ENCODE results near the gene NRG3. TPM values are rescaled to one million over a fixed set of nuclear protein-coding genes. Genes with fewer than 3 reads are reported as not detected.

NRG3 gene
- total RNA-seq, 2 experiments from 2014 or later, result not detected

- Mint-ChIP-seq H3K36me3 (ENCODE audit: low read depth) (no peaks in the 10 kb centered on the region), H3K9me3 (ENCODE audit: low read depth) (peaks cover 3% of the 10 kb centered on the region), H3K27me3 (no peaks in the 10 kb centered on the region), H3K4me3 (no peak overlapping the region), H3K27ac (no peak overlapping the region), H3K4me1 (no peaks in the 10 kb centered on the region)
- POLR2A ChIA-PET, result no interaction called here
- CTCF ChIA-PET, result no interaction called here
- DNase-seq (no peak), ATAC-seq (no peak)
- intact Hi-C loops (cut with DNase I, micrococcal nuclease), result no loop called here
Observed at GRCh38 chr10:82390866-82391658, 516.1 kb downstream of the NRG3 start.

GRCh38 chr10:82391971-82392370 lies 517.0 kb downstream of the NRG3 start:
- Mint-ChIP-seq H3K36me3 (ENCODE audit: low read depth) (no peaks in the 10 kb centered on the region), H3K4me3 (no peak overlapping the region), H3K9me3 (ENCODE audit: low read depth) (peaks cover 3% of the 10 kb centered on the region), H3K27ac (no peak overlapping the region), H3K4me1 (no peaks in the 10 kb centered on the region), H3K27me3 (no peaks in the 10 kb centered on the region)
- ChIA-PET POLR2A (no interaction called here), CTCF (no interaction called here)
- ATAC-seq (no peak), DNase-seq (no peak)
- intact Hi-C loops (cut with DNase I, micrococcal nuclease), result no loop called here

- ChIA-PET POLR2A (no interaction called here), CTCF (no interaction called here)
- intact Hi-C loops (cut with DNase I, micrococcal nuclease), result no loop called here
- H3K9me3 Mint-ChIP-seq (ENCODE audit: low read depth), result peaks cover 3% of the 10 kb centered on the region
- H3K4me3 Mint-ChIP-seq, result no peak overlapping the region
- ATAC-seq (no peak), DNase-seq (no peak)
- no peaks in the 10 kb centered on the region for H3K4me1 Mint-ChIP-seq
- H3K27me3 Mint-ChIP-seq, result no peaks in the 10 kb centered on the region
- no peak overlapping the region for H3K27ac Mint-ChIP-seq
- H3K36me3 Mint-ChIP-seq (ENCODE audit: low read depth), result no peaks in the 10 kb centered on the region
Observed at GRCh38 chr10:82392533-82392932, 517.5 kb downstream of the NRG3 start.

- ATAC-seq, result no peak
- intact Hi-C loops (cut with DNase I, micrococcal nuclease), result no loop called here
- ChIA-PET CTCF (no interaction called here), POLR2A (no interaction called here)
- no peak overlapping the region for H3K4me3 Mint-ChIP-seq
- no peaks in the 10 kb centered on the region for H3K9me3 Mint-ChIP-seq (ENCODE audit: low read depth)
- H3K36me3 Mint-ChIP-seq (ENCODE audit: low read depth), result no peaks in the 10 kb centered on the region
- H3K27ac Mint-ChIP-seq, result no peak overlapping the region
- no peaks in the 10 kb centered on the region for H3K27me3 Mint-ChIP-seq
- H3K4me1 Mint-ChIP-seq, result no peaks in the 10 kb centered on the region
- DNase-seq, result no peak
Observed at GRCh38 chr10:82394122-82394521, 519.1 kb downstream of the NRG3 start.

- DNase-seq (no peak), ATAC-seq (no peak)
- no peaks in the 10 kb centered on the region for H3K4me1 Mint-ChIP-seq
- no peaks in the 10 kb centered on the region for H3K27me3 Mint-ChIP-seq
- CTCF ChIA-PET, result no interaction called here
- no peaks in the 10 kb centered on the region for H3K9me3 Mint-ChIP-seq (ENCODE audit: low read depth)
- intact Hi-C loops (cut with DNase I, micrococcal nuclease), result no loop called here
- no peaks in the 10 kb centered on the region for H3K36me3 Mint-ChIP-seq (ENCODE audit: low read depth)
- no peak overlapping the region for H3K4me3 Mint-ChIP-seq
- POLR2A ChIA-PET, result no interaction called here
- no peak overlapping the region for H3K27ac Mint-ChIP-seq
Observed at GRCh38 chr10:82394987-82395386, 520.0 kb downstream of the NRG3 start.

GRCh38 chr10:82396886-82397285 lies 521.9 kb downstream of the NRG3 start:
- no peak for ATAC-seq
- Mint-ChIP-seq H3K27ac (no peak overlapping the region), H3K27me3 (no peaks in the 10 kb centered on the region), H3K36me3 (ENCODE audit: low read depth) (no peaks in the 10 kb centered on the region), H3K4me1 (no peaks in the 10 kb centered on the region), H3K4me3 (no peak overlapping the region), H3K9me3 (ENCODE audit: low read depth) (no peaks in the 10 kb centered on the region)
- no peak for DNase-seq
- ChIA-PET POLR2A (no interaction called here), CTCF (no interaction called here)
- intact Hi-C loops (cut with DNase I, micrococcal nuclease), result no loop called here

GRCh38 chr10:82397854-82398253 lies 522.9 kb downstream of the NRG3 start:
- no peaks in the 10 kb centered on the region for H3K27me3 Mint-ChIP-seq
- ChIA-PET CTCF (no interaction called here), POLR2A (no interaction called here)
- H3K4me3 Mint-ChIP-seq, result no peak overlapping the region
- no peaks in the 10 kb centered on the region for H3K36me3 Mint-ChIP-seq (ENCODE audit: low read depth)
- intact Hi-C loops (cut with DNase I, micrococcal nuclease), result no loop called here
- no peak overlapping the region for H3K27ac Mint-ChIP-seq
- H3K9me3 Mint-ChIP-seq (ENCODE audit: low read depth), result no peaks in the 10 kb centered on the region
- DNase-seq (no peak), ATAC-seq (no peak)
- no peaks in the 10 kb centered on the region for H3K4me1 Mint-ChIP-seq

- no peaks in the 10 kb centered on the region for H3K36me3 Mint-ChIP-seq (ENCODE audit: low read depth)
- DNase-seq (no peak), ATAC-seq (no peak)
- ChIA-PET CTCF (no interaction called here), POLR2A (no interaction called here)
- no peak overlapping the region for H3K4me3 Mint-ChIP-seq
- no peaks in the 10 kb centered on the region for H3K27me3 Mint-ChIP-seq
- intact Hi-C loops (cut with DNase I, micrococcal nuclease), result no loop called here
- H3K27ac Mint-ChIP-seq, result no peak overlapping the region
- H3K9me3 Mint-ChIP-seq (ENCODE audit: low read depth), result peaks cover under 1% of the 10 kb centered on the region
- no peaks in the 10 kb centered on the region for H3K4me1 Mint-ChIP-seq
Observed at GRCh38 chr10:82399850-82400249, 524.9 kb downstream of the NRG3 start.

- H3K36me3 Mint-ChIP-seq (ENCODE audit: low read depth), result no peaks in the 10 kb centered on the region
- POLR2A ChIA-PET, result no interaction called here
- CTCF ChIA-PET, result interaction anchor here (0.6 kb wide), 1 partner anchor 297 kb away, joined by 3 read pairs; no protein-coding TSS in a partner anchor
- H3K27me3 Mint-ChIP-seq, result no peaks in the 10 kb centered on the region
- H3K27ac Mint-ChIP-seq, result no peak overlapping the region
- intact Hi-C loops (cut with DNase I, micrococcal nuclease), result no loop called here
- H3K9me3 Mint-ChIP-seq (ENCODE audit: low read depth), result peaks cover 3% of the 10 kb centered on the region
- no peak for ATAC-seq
- no peak for DNase-seq
- no peak overlapping the region for H3K4me3 Mint-ChIP-seq
- H3K4me1 Mint-ChIP-seq, result no peaks in the 10 kb centered on the region
Observed at GRCh38 chr10:82400841-82401240, 525.8 kb downstream of the NRG3 start.

GRCh38 chr10:82402906-82403401 lies 528.0 kb downstream of the NRG3 start:
- intact Hi-C loops (cut with DNase I, micrococcal nuclease), result no loop called here
- H3K9me3 Mint-ChIP-seq (ENCODE audit: low read depth), result peaks cover 3% of the 10 kb centered on the region
- no peak overlapping the region for H3K27ac Mint-ChIP-seq
- no peaks in the 10 kb centered on the region for H3K36me3 Mint-ChIP-seq (ENCODE audit: low read depth)
- H3K4me3 Mint-ChIP-seq, result no peak overlapping the region
- no peak for ATAC-seq
- no peak for DNase-seq
- no peaks in the 10 kb centered on the region for H3K4me1 Mint-ChIP-seq
- ChIA-PET CTCF (interaction anchor here (0.6 kb wide), 1 partner anchor 75 kb away, joined by 3 read pairs; no protein-coding TSS in a partner anchor), POLR2A (no interaction called here)
- no peaks in the 10 kb centered on the region for H3K27me3 Mint-ChIP-seq

GRCh38 chr10:82409671-82410070 lies 534.7 kb downstream of the NRG3 start:
- intact Hi-C loops (cut with DNase I, micrococcal nuclease), result no loop called here

GRCh38 chr10:82411416-82411815 lies 536.4 kb downstream of the NRG3 start:
- ChIA-PET POLR2A (no interaction called here), CTCF (no interaction called here)
- no peaks in the 10 kb centered on the region for H3K9me3 Mint-ChIP-seq (ENCODE audit: low read depth)
- ATAC-seq (no peak), DNase-seq (no peak)
- H3K4me3 Mint-ChIP-seq, result no peak overlapping the region
- intact Hi-C loops (cut with DNase I, micrococcal nuclease), result no loop called here
- no peak overlapping the region for H3K27ac Mint-ChIP-seq
- H3K4me1 Mint-ChIP-seq, result no peaks in the 10 kb centered on the region
- no peaks in the 10 kb centered on the region for H3K36me3 Mint-ChIP-seq (ENCODE audit: low read depth)
- H3K27me3 Mint-ChIP-seq, result no peaks in the 10 kb centered on the region

More at GRCh38 chr10:82409671-82410070, 534.7 kb downstream of the NRG3 start:
- ChIA-PET CTCF (no interaction called here), POLR2A (no interaction called here)
- Mint-ChIP-seq H3K27ac (no peak overlapping the region), H3K27me3 (no peaks in the 10 kb centered on the region), H3K4me1 (no peaks in the 10 kb centered on the region), H3K9me3 (ENCODE audit: low read depth) (peaks cover 3% of the 10 kb centered on the region), H3K36me3 (ENCODE audit: low read depth) (no peaks in the 10 kb centered on the region), H3K4me3 (no peak overlapping the region)
- DNase-seq (no peak), ATAC-seq (no peak)

All from activated CD4-positive, alpha-beta T cell treated with anti-CD3 and anti-CD28 coated beads for 36 hours (primary cell).